CD4-positive, alpha-beta memory T cell (primary cell): ENCODE data around the gene GMEB2. TPM values are rescaled to one million over a fixed set of nuclear protein-coding genes. Genes with fewer than 3 reads are reported as not detected.

Source experiments
- CTCF ChIA-PET: fragments of 350-600 bp; sonication (Branson Sonifier 250); formaldehyde crosslinking; loops from one replicate; lab custom pipeline; 2021; ENCODE audit warnings: inconsistent platforms; ENCODE audit not compliant: partially characterized antibody; lab: Charles Lee
- POLR2A ChIA-PET: fragments of 350-600 bp; sonication (Branson Sonifier 250); formaldehyde crosslinking; loops from one replicate; lab custom pipeline; 2021; ENCODE audit not compliant: partially characterized antibody; lab: Charles Lee
- DNase-seq, 5 donors: peaks; one replicate each; pipeline versions ENCODE4 v3.0.0 to v3.0.0-alpha.2; 2020 to 2022; ENCODE audit warnings: mixed read lengths in 1 of 5
- H3K27ac ChIP-seq: one replicate; pipeline ENCODE4 v1.7.0; 2013; ENCODE audit warnings: low read depth, low read length
- H3K27me3 ChIP-seq: 2 replicates; pipeline ENCODE4 v1.7.0; 2013; ENCODE audit warnings: mild to moderate bottlenecking, low read length, moderate library complexity; ENCODE audit not compliant: insufficient read depth
- H3K36me3 ChIP-seq: 2 replicates; pipeline ENCODE4 v1.7.0; 2013; ENCODE audit warnings: mild to moderate bottlenecking, low read length, moderate library complexity; ENCODE audit not compliant: insufficient read depth
- H3K4me1 ChIP-seq: 2 replicates; pipeline ENCODE4 v1.7.0; 2013; ENCODE audit warnings: mild to moderate bottlenecking, low read length, moderate library complexity; ENCODE audit not compliant: insufficient read depth
- H3K4me3 ChIP-seq, 2 donors: one replicate each; pipeline ENCODE4 v1.7.0; 2013; ENCODE audit warnings: low read length in 2 of 2, mild to moderate bottlenecking in 1 of 2
- H3K9me3 ChIP-seq, 2 donors: one replicate each; pipeline ENCODE4 v1.7.0; 2013; ENCODE audit warnings: low read length in 2 of 2, control low read depth in 1 of 2; ENCODE audit not compliant: control insufficient read depth in 1 of 2
- H3K27ac Mint-ChIP-seq, 7 donors: one replicate each; pipeline ENCODE4 v1.8.0; 2020 to 2021; ENCODE audit warnings: mixed read lengths in 7 of 7, mild to moderate bottlenecking in 6 of 7, inconsistent platforms in 3 of 7, moderate library complexity in 3 of 7
- H3K27me3 Mint-ChIP-seq, 2 donors: one replicate each; pipeline ENCODE4 v1.8.0; 2020 to 2021; ENCODE audit warnings: mixed read lengths in 2 of 2
- H3K36me3 Mint-ChIP-seq, 2 donors: one replicate each; pipeline ENCODE4 v1.8.0; 2020 to 2021; ENCODE audit warnings: mixed read lengths in 2 of 2, inconsistent platforms in 1 of 2, mild to moderate bottlenecking in 1 of 2
- H3K4me1 Mint-ChIP-seq, 4 donors: one replicate each; pipeline ENCODE4 v1.8.0; 2020 to 2021; ENCODE audit warnings: mixed read lengths in 4 of 4, mild to moderate bottlenecking in 1 of 4
- H3K4me3 Mint-ChIP-seq, 8 donors: one replicate each; pipeline ENCODE4 v1.8.0; 2020 to 2021; ENCODE audit warnings: mixed read lengths in 8 of 8, mild to moderate bottlenecking in 7 of 8, moderate library complexity in 6 of 8, inconsistent platforms in 3 of 8
- H3K9me3 Mint-ChIP-seq, 8 donors: one replicate each; pipeline ENCODE4 v1.8.0; 2020 to 2021; ENCODE audit warnings: mixed read lengths in 8 of 8, mild to moderate bottlenecking in 5 of 8, inconsistent platforms in 3 of 8, moderate library complexity in 1 of 8
- intact Hi-C: fragments of 100-400 bp; cut with micrococcal nuclease; formaldehyde crosslinking; loops from one replicate; pipeline ENCODE4 v1.15.1; 2023
- polyA plus RNA-seq, 2 donors: library from polyadenylated mRNA; unstranded; fragments of 300-500 nt; fragmentation: Illumina TruSeq; gene quantifications; one replicate each; pipeline ENCODE4 v1.2.3, GENCODE V29; 2021
- total RNA-seq, 2 experiments: library from RNA; stranded (reverse); gene quantifications; one replicate each; pipeline ENCODE4 v1.2.3, GENCODE V29; 2021

The GMEB2 gene
- total and polyA plus RNA-seq, 4 experiments from 2014 or later: 4.5 to 26.4 (median 20.5) TPM

- ChIA-PET CTCF (interaction anchor here (1.2 to 4.7 kb wide), 3 partner anchors 13 to 235 kb away, joined by 3 to 33 read pairs (median 3); partner anchors contain the start of gene PTK6), POLR2A (interaction anchor here (1.8 to 2.4 kb wide), 2 partner anchors 8 to 13 kb away, joined by 7 to 18 read pairs; partner anchors contain the start of gene PTK6)
- H3K4me3 Mint-ChIP-seq: no peak overlapping the region
- intact Hi-C loops: loop anchor here (5.0 kb wide), 1 partner anchor 76 kb away; the partner anchor contains the start of gene GMEB2
- Histone ChIP-seq H3K4me3 (no peak overlapping the region), H3K27me3 (no peaks in the 10 kb centered on the region), H3K27ac (no peak overlapping the region), H3K4me1 (peaks cover 22% of the 10 kb centered on the region), H3K9me3 (no peaks in the 10 kb centered on the region), H3K36me3 (no peaks in the 10 kb centered on the region)
- no peaks in the 10 kb centered on the region for H3K36me3 Mint-ChIP-seq
- peaks cover 0 to 6% of the 10 kb centered on the region in 2 donors for H3K27me3 Mint-ChIP-seq
- DNase-seq: no peak
- H3K27ac Mint-ChIP-seq: peak overlapping the region in 2 of 7 donors; percentile 8 to 37
- H3K9me3 Mint-ChIP-seq: no peaks in the 10 kb centered on the region
- H3K4me1 Mint-ChIP-seq: peaks cover 5 to 27% (median 16%) of the 10 kb centered on the region in 4 donors
These were observed 75.8 kb downstream of the GMEB2 start for GRCh38 chr20:63551068-63551467.

GRCh38 chr20:63549679-63550282 is 77.1 kb downstream of the GMEB2 start:
- H3K4me3 Mint-ChIP-seq: no peak overlapping the region
- H3K27me3 Mint-ChIP-seq: peaks cover 0 to 6% of the 10 kb centered on the region in 2 donors
- H3K4me3 ChIP-seq: no peak overlapping the region
- peak overlapping the region in 1 of 7 donors; percentile 24 for H3K27ac Mint-ChIP-seq
- no peaks in the 10 kb centered on the region for H3K9me3 Mint-ChIP-seq
- no peaks in the 10 kb centered on the region for H3K36me3 ChIP-seq
- POLR2A ChIA-PET: interaction anchor here (1.8 kb wide), 1 partner anchor 12 kb away, joined by 7 read pairs; the partner anchor contains the start of gene PTK6
- H3K27me3 ChIP-seq: no peaks in the 10 kb centered on the region
- H3K4me1 Mint-ChIP-seq: peaks cover 5 to 26% (median 16%) of the 10 kb centered on the region in 4 donors
- H3K36me3 Mint-ChIP-seq: no peaks in the 10 kb centered on the region
- H3K9me3 ChIP-seq: no peaks in the 10 kb centered on the region
- no peak overlapping the region for H3K27ac ChIP-seq
- CTCF ChIA-PET: interaction anchor here (4.7 kb wide), 1 partner anchor 12 kb away, joined by 33 read pairs; the partner anchor contains the start of gene PTK6
- no peak for DNase-seq
- intact Hi-C loops: loop anchor here (5.0 kb wide), 1 partner anchor 78 kb away; the partner anchor contains the start of gene GMEB2
- H3K4me1 ChIP-seq: peaks cover 22% of the 10 kb centered on the region

GRCh38 chr20:63549019-63549418 is 77.9 kb downstream of the GMEB2 start:
- no peaks in the 10 kb centered on the region for H3K9me3 Mint-ChIP-seq
- ChIA-PET POLR2A (no interaction called here), CTCF (interaction anchor here (4.7 kb wide), 1 partner anchor 11 kb away, joined by 33 read pairs; the partner anchor contains the start of gene PTK6)
- peaks cover 16% of the 10 kb centered on the region for H3K4me1 ChIP-seq
- H3K4me3 ChIP-seq: no peak overlapping the region
- peaks cover 0 to 6% of the 10 kb centered on the region in 2 donors for H3K27me3 Mint-ChIP-seq
- H3K27ac Mint-ChIP-seq: no peak overlapping the region
- H3K27me3 ChIP-seq: no peaks in the 10 kb centered on the region
- H3K4me3 Mint-ChIP-seq: no peak overlapping the region
- peaks cover 5 to 24% (median 14%) of the 10 kb centered on the region in 4 donors for H3K4me1 Mint-ChIP-seq
- no peaks in the 10 kb centered on the region for H3K9me3 ChIP-seq
- H3K36me3 Mint-ChIP-seq: no peaks in the 10 kb centered on the region
- no peak overlapping the region for H3K27ac ChIP-seq
- no peaks in the 10 kb centered on the region for H3K36me3 ChIP-seq
- intact Hi-C loops: no loop called here
- DNase-seq: no peak

- CTCF ChIA-PET: no interaction called here
- H3K27ac Mint-ChIP-seq: peak overlapping the region in 1 of 7 donors; percentile 23
- Histone ChIP-seq H3K4me3 (no peak overlapping the region), H3K27me3 (no peaks in the 10 kb centered on the region), H3K27ac (no peak overlapping the region), H3K4me1 (peaks cover 16% of the 10 kb centered on the region), H3K36me3 (no peaks in the 10 kb centered on the region), H3K9me3 (no peaks in the 10 kb centered on the region)
- H3K4me1 Mint-ChIP-seq: peaks cover 8 to 29% (median 17%) of the 10 kb centered on the region in 4 donors
- H3K9me3 Mint-ChIP-seq: no peaks in the 10 kb centered on the region
- no peak for DNase-seq
- POLR2A ChIA-PET: no interaction called here
- no peaks in the 10 kb centered on the region for H3K36me3 Mint-ChIP-seq
- peaks cover 2 to 8% of the 10 kb centered on the region in 2 donors for H3K27me3 Mint-ChIP-seq
- H3K4me3 Mint-ChIP-seq: no peak overlapping the region
- intact Hi-C loops: no loop called here
These were observed 78.4 kb downstream of the GMEB2 start for GRCh38 chr20:63548542-63548941.

- intact Hi-C loops: no loop called here
- peaks cover 8 to 23% (median 14%) of the 10 kb centered on the region in 4 donors for H3K4me1 Mint-ChIP-seq
- H3K9me3 Mint-ChIP-seq: no peaks in the 10 kb centered on the region
- H3K4me1 ChIP-seq: peaks cover 12% of the 10 kb centered on the region
- H3K27ac Mint-ChIP-seq: peak within 1 kb of the TSS in 1 of 7 donors; percentile 23
- ChIA-PET POLR2A (no interaction called here), CTCF (no interaction called here)
- H3K36me3 Mint-ChIP-seq: no peaks in the 10 kb centered on the region
- H3K4me3 Mint-ChIP-seq: no peak within 1 kb of the TSS
- H3K36me3 ChIP-seq: no peaks in the 10 kb centered on the region
- peaks cover 2 to 8% of the 10 kb centered on the region in 2 donors for H3K27me3 Mint-ChIP-seq
- no peaks in the 10 kb centered on the region for H3K9me3 ChIP-seq
- DNase-seq: no peak
- H3K27me3 ChIP-seq: no peaks in the 10 kb centered on the region
- no peak within 1 kb of the TSS for H3K4me3 ChIP-seq
- H3K27ac ChIP-seq: no peak within 1 kb of the TSS
These were observed 79.0 kb downstream of the GMEB2 start, which contains the start of gene SRMS for GRCh38 chr20:63547725-63548480. Gene SRMS, minus strand, starts transcription at chr20:63547749. Its CDS starts 286 bp downstream, at chr20:63547463.

DNA sequence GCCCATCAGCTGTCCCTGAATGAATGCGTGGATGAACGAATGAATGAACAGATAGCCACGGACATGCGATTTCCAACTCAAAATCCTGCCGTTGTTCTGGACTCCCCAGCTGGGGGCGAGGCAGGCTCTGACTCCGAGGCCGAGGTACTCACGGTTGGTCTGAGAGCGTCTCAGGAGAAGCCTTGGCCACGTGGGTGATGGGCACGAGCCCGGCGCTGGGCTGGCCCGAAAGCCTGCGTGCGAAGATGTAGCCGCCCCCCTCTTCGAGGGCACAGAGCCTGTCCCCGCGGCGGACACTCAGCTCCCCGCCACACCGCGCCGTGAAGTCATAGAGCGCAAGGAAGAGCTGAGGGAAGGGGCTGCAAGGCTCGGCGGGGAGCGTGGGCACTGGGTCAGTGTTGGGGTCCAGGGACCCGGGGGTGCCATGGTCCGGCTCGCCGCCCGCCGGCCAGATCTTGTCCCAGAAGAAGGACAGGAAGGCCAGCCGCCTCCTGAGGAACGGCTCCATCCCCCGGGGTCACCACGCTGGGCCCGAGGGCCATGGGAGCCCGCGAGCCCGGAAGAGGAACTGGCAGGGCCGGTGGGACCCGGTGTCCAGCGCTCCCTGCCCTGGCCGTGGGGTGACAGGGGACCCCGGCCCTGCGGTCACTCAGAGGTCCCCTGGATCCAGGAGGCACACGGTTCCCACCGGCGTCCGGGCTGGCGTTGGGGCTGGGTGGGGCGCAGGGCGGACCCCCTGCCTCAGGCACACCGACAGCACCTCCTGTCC is 79.8 kb downstream of the GMEB2 start:
- Mint-ChIP-seq H3K4me3 (no peak overlapping the region), H3K27ac (no peak overlapping the region), H3K4me1 (peaks cover 3 to 15% (median 8%) of the 10 kb centered on the region in 4 donors), H3K27me3 (peaks cover 2 to 4% of the 10 kb centered on the region in 2 donors), H3K9me3 (no peaks in the 10 kb centered on the region), H3K36me3 (no peaks in the 10 kb centered on the region)
- no peak overlapping the region for H3K27ac ChIP-seq
- H3K27me3 ChIP-seq: no peaks in the 10 kb centered on the region
- CTCF ChIA-PET: interaction anchor here (0.9 kb wide), 1 partner anchor 10 kb away, joined by 3 read pairs; the partner anchor contains the start of gene PTK6
- no peaks in the 10 kb centered on the region for H3K36me3 ChIP-seq
- H3K9me3 ChIP-seq: no peaks in the 10 kb centered on the region
- intact Hi-C loops: no loop called here
- POLR2A ChIA-PET: no interaction called here
- H3K4me1 ChIP-seq: peaks cover 8% of the 10 kb centered on the region
- H3K4me3 ChIP-seq: no peak overlapping the region
- DNase-seq: no peak
